ENCODE results near the gene PPP1R2.
"Not testable (repeated sequence)": the region's sequence is repeated elsewhere in the genome, so short reads cannot be mapped to it uniquely, and the experiment has no call there.

The PPP1R2 gene

GRCh38 chr3:195542698-195543499 lies at the start of gene PPP1R2:
Gene PPP1R2 (minus strand): TSS chr3:195543325. CDS start chr3:195543025, 300 bp downstream.
- peak; percentile 89 for DNase-seq

GRCh38 chr3:195591852-195592251 lies 48.7 kb upstream of the PPP1R2 start:
- no peak for DNase-seq

- no peak for DNase-seq
Observed at GRCh38 chr3:195591220-195591619, 48.1 kb upstream of the PPP1R2 start.

- not testable (repeated sequence) for DNase-seq
Observed at GRCh38 chr3:195590381-195590780, 47.3 kb upstream of the PPP1R2 start.

GRCh38 chr3:195589796-195590195 lies 46.7 kb upstream of the PPP1R2 start:
- not testable (repeated sequence) for DNase-seq

GRCh38 chr3:195587824-195588223 lies 44.7 kb upstream of the PPP1R2 start:
- no peak for DNase-seq

- no peak for DNase-seq
Observed at GRCh38 chr3:195587406-195587805, 44.3 kb upstream of the PPP1R2 start.

- no peak for DNase-seq
Observed at GRCh38 chr3:195584543-195584870, 41.4 kb upstream of the PPP1R2 start.

GRCh38 chr3:195583831-195584542 lies 40.9 kb upstream of the PPP1R2 start, which contains the start of gene APOD:
Gene APOD (minus strand): TSS chr3:195583940. CDS start chr3:195579461, 4,479 bp downstream.
- no peak for DNase-seq

GRCh38 chr3:195582947-195583346 lies 39.8 kb upstream of the PPP1R2 start:
- no peak for DNase-seq

GRCh38 chr3:195580744-195581443 lies 37.8 kb upstream of the PPP1R2 start:
- no peak for DNase-seq

- no peak for DNase-seq
Observed at GRCh38 chr3:195579281-195579680, 36.2 kb upstream of the PPP1R2 start.

- DNase-seq: no peak
Observed at GRCh38 chr3:195578565-195578964, 35.4 kb upstream of the PPP1R2 start.

GRCh38 chr3:195577645-195578177 lies 34.6 kb upstream of the PPP1R2 start:
- no peak for DNase-seq

GRCh38 chr3:195574497-195575304 lies 31.6 kb upstream of the PPP1R2 start:
- no peak for DNase-seq

- no peak for DNase-seq
Observed at GRCh38 chr3:195573611-195574496, 30.7 kb upstream of the PPP1R2 start.

GRCh38 chr3:195571361-195571760 lies 28.2 kb upstream of the PPP1R2 start:
- DNase-seq: no peak

- DNase-seq: no peak
Observed at GRCh38 chr3:195570912-195571311, 27.8 kb upstream of the PPP1R2 start.

- no peak for DNase-seq
Observed at GRCh38 chr3:195570344-195570743, 27.2 kb upstream of the PPP1R2 start.

- no peak for DNase-seq
Observed at GRCh38 chr3:195568630-195569029, 25.5 kb upstream of the PPP1R2 start.

- DNase-seq: no peak
Observed at GRCh38 chr3:195566797-195567196, 23.7 kb upstream of the PPP1R2 start.
